Measurements from ENCODE around the gene CAV1. TPM values are rescaled to one million over a fixed set of nuclear protein-coding genes. Genes with fewer than 3 reads are reported as not detected.
"Not testable (repeated sequence)": the region's sequence is repeated elsewhere in the genome, so short reads cannot be mapped to it uniquely, and the experiment has no call there.

Gene CAV1
- total and polyA plus RNA-seq, 4 donors: 121 to 616 (median 323) TPM

DNA sequence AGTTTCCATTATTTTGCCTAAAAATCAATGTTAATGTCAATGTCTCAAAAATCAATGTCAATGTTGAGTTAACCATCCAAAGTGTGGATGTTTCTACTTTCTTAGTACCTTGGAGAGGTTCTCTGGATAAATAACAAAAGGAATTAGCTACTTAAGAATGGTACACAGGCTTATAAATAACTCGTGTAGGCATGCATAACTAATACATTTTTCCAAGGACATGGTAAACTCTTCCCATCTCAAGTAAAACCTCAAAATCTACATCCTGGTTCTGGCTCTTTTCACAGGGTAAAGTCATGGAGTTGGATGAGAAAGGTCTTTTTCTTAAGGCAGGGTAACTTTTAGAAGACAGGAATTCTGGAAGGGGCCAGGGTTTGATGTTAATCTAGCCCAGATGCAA, 59.9 kb downstream of the CAV1 start:
- ATAC-seq (ENCODE audit: insufficient read depth, low FRiP score) (no peak), DNase-seq (no peak)
- 63 to 79% methylated on average over 1 of the region's 1 CpG for WGBS, 2 donors
- no peak overlapping the region for H3K4me3 ChIP-seq
- no peak overlapping the region for H3K27ac ChIP-seq (ENCODE audit: low read depth in 1 of 2, low read length in 1 of 2)
- TF ChIP-seq, protein P1, sequence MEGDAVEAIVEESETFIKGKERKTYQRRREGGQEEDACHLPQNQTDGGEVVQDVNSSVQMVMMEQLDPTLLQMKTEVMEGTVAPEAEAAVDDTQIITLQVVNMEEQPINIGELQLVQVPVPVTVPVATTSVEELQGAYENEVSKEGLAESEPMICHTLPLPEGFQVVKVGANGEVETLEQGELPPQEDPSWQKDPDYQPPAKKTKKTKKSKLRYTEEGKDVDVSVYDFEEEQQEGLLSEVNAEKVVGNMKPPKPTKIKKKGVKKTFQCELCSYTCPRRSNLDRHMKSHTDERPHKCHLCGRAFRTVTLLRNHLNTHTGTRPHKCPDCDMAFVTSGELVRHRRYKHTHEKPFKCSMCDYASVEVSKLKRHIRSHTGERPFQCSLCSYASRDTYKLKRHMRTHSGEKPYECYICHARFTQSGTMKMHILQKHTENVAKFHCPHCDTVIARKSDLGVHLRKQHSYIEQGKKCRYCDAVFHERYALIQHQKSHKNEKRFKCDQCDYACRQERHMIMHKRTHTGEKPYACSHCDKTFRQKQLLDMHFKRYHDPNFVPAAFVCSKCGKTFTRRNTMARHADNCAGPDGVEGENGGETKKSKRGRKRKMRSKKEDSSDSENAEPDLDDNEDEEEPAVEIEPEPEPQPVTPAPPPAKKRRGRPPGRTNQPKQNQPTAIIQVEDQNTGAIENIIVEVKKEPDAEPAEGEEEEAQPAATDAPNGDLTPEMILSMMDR (IDR thresholded peaks at IDR 0.05; ENCODE audit: control extremely low read depth, extremely low read depth): no peak
- no peaks in the 10 kb centered on the region for H3K36me3 ChIP-seq (ENCODE audit: control insufficient read depth in 4 of 4, insufficient read depth in 4 of 4, low read length in 4 of 4)
- peaks cover 0 to 2% (median 0%) of the 10 kb centered on the region in 4 donors for H3K9me3 ChIP-seq (ENCODE audit: control insufficient read depth in 4 of 4, insufficient read depth in 3 of 4, low read length in 3 of 4)
- H3K27me3 ChIP-seq (ENCODE audit: control insufficient read depth in 3 of 3, insufficient read depth in 3 of 3, low read length in 2 of 3): no peaks in the 10 kb centered on the region
- no peak overlapping the region for H3K9ac ChIP-seq (ENCODE audit: insufficient read depth in 1 of 2, low read length in 2 of 2)
- H3K4me1 ChIP-seq (ENCODE audit: control insufficient read depth in 5 of 5, insufficient read depth in 5 of 5, low read length in 5 of 5): peaks cover 5 to 17% (median 9%) of the 10 kb centered on the region in 5 donors

DNA sequence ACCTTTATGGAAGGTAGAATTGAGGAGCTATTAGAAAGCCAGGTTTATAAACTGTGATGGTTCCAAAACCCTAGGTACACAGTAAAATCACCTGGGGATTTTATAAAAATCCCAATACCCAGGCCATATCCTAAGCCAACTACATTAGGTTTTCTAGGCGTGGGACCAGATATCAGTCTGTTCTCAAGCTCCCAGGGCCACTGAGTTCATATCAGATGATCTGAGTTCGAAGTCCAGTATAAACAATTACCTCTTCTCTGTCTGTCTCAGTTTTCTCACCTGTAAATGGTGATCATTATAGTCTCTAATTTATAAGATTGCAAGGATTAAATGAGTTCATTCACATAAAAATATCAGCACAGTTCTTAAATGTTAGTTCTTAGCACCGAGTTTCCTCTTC, 60.6 kb downstream of the CAV1 start:
- Histone ChIP-seq H3K4me1 (ENCODE audit: control insufficient read depth in 5 of 5, insufficient read depth in 5 of 5, low read length in 5 of 5) (peaks cover 5 to 17% (median 9%) of the 10 kb centered on the region in 5 donors), H3K9ac (ENCODE audit: insufficient read depth in 1 of 2, low read length in 2 of 2) (no peak overlapping the region), H3K9me3 (ENCODE audit: control insufficient read depth in 4 of 4, insufficient read depth in 3 of 4, low read length in 3 of 4) (peaks cover 0 to 2% (median 0%) of the 10 kb centered on the region in 4 donors), H3K36me3 (ENCODE audit: control insufficient read depth in 4 of 4, insufficient read depth in 4 of 4, low read length in 4 of 4) (no peaks in the 10 kb centered on the region), H3K4me3 (no peak overlapping the region), H3K27ac (ENCODE audit: low read depth in 1 of 2, low read length in 1 of 2) (no peak overlapping the region), H3K27me3 (ENCODE audit: control insufficient read depth in 3 of 3, insufficient read depth in 3 of 3, low read length in 2 of 3) (no peaks in the 10 kb centered on the region)
- DNase-seq: no peak
- TF ChIP-seq, protein P1 (IDR thresholded peaks at IDR 0.05; ENCODE audit: control extremely low read depth, extremely low read depth): no peak
- WGBS, 2 donors: 87 to 90% methylated on average over 3 of the region's 3 CpGs
- ATAC-seq (ENCODE audit: insufficient read depth, low FRiP score): no peak

DNA sequence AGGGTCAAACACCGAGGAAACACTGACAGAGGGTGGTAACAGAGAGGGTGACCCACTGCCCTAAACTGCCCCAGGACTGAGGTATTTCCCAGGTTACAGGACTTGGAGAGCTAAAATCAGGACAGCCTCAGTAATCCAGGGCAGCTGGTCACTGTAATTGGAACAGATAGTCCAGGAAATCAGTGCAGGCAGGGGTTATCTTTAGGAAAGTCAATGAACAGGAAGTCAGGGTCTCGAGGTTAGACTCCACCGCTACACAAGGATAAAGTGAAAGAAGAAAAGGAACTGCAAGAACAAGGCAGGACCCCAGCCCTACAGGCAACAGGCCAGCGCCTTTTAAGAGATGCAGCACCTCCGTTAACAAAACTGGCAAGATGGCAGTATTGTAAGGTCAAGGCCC, 61.1 kb downstream of the CAV1 start:
- Histone ChIP-seq H3K27ac (ENCODE audit: low read depth in 1 of 2, low read length in 1 of 2) (no peak overlapping the region), H3K36me3 (ENCODE audit: control insufficient read depth in 4 of 4, insufficient read depth in 4 of 4, low read length in 4 of 4) (no peaks in the 10 kb centered on the region), H3K9ac (ENCODE audit: insufficient read depth in 1 of 2, low read length in 2 of 2) (no peak overlapping the region), H3K27me3 (ENCODE audit: control insufficient read depth in 3 of 3, insufficient read depth in 3 of 3, low read length in 2 of 3) (no peaks in the 10 kb centered on the region), H3K9me3 (ENCODE audit: control insufficient read depth in 4 of 4, insufficient read depth in 3 of 4, low read length in 3 of 4) (peaks cover 0 to 2% (median 0%) of the 10 kb centered on the region in 4 donors), H3K4me1 (ENCODE audit: control insufficient read depth in 5 of 5, insufficient read depth in 5 of 5, low read length in 5 of 5) (peaks cover 4 to 17% (median 9%) of the 10 kb centered on the region in 5 donors), H3K4me3 (no peak overlapping the region)
- TF ChIP-seq, protein P1 (IDR thresholded peaks at IDR 0.05; ENCODE audit: control extremely low read depth, extremely low read depth): no peak
- WGBS, 2 donors: 71% methylated on average over 5 of the region's 5 CpGs
- no peak for DNase-seq
- no peak for ATAC-seq (ENCODE audit: insufficient read depth, low FRiP score)

DNA sequence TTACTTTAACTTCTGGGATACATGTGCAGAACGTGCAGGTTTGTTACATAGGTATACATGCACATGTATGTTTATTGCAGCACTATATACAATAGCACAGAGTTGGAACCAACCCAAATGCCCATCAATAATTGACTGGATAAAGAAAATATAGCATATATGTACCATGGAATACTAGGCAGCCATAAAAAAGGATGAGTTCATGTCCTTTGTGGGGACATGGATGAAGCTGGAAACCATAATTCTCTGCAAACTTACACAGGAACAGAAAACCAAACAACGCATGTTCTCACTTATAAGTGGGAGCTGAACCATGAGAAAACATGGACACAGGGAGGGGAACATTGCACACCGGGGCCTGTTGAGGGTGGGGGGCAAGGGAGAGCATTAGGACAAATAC, 62.4 kb downstream of the CAV1 start:
- peaks cover 4 to 21% (median 9%) of the 10 kb centered on the region in 5 donors for H3K4me1 ChIP-seq (ENCODE audit: control insufficient read depth in 5 of 5, insufficient read depth in 5 of 5, low read length in 5 of 5)
- not testable (repeated sequence) for H3K9me3 ChIP-seq (ENCODE audit: control insufficient read depth in 4 of 4, insufficient read depth in 3 of 4, low read length in 3 of 4); H3K36me3 ChIP-seq (ENCODE audit: control insufficient read depth in 4 of 4, insufficient read depth in 4 of 4, low read length in 4 of 4); ATAC-seq (ENCODE audit: insufficient read depth, low FRiP score); H3K27me3 ChIP-seq (ENCODE audit: control insufficient read depth in 3 of 3, insufficient read depth in 3 of 3, low read length in 2 of 3); H3K4me3 ChIP-seq; H3K27ac ChIP-seq (ENCODE audit: low read depth in 1 of 2, low read length in 1 of 2); DNase-seq; H3K9ac ChIP-seq (ENCODE audit: insufficient read depth in 1 of 2, low read length in 2 of 2)
- WGBS, 2 donors: 96 to 98% methylated on average over 3 of the region's 3 CpGs

Data from lung (tissue), 12 donors.